Measurements from ENCODE around the gene OR1F1.
A peak's percentile ranks its signal among the peaks of the same experiment; 100 is the strongest.

The OR1F1 gene

DNA sequence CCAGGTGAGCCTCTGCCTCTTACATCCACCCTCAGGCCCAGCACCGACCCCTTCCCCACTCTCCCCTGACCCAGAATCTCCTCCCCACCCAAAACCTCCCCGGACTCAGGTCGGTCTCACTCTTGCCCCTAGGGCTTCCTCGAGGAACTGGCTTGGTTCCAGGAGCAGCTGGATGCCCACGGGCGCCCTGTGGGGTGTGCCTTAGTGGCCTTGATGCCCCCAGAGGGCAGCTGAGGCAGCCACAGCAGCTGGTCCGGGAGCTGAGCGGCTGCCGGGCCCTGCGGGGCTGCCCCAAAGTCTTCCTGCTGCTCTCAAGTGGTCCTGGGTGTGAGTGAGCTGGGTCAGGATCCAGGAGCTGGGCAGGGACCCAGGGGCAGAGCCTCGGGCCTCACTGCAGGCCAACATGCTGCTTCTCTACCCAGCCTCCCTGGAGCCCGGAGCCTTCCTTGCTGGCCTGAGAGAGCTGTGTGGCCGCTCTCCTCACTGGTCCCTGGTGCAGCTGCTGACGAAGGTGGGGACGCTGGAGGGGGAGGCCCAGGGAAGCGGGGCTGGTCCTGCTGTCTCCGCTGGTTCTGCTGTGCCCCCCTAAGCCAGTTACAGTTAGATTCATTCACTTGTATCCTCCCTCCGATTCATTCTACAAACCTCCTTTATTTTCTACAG lies 43.6 kb upstream of the OR1F1 start:
- H3K27ac ChIP-seq (ENCODE audit: poor library complexity, severe bottlenecking) = no peak overlapping the region
- H3K36me3 ChIP-seq (ENCODE audit: low read depth) = no peaks in the 10 kb centered on the region
- no peaks in the 10 kb centered on the region for H3K9me3 ChIP-seq (ENCODE audit: severe bottlenecking)
- DNase-seq (ENCODE audit: low spot score) = no peak
- ATAC-seq (ENCODE audit: low read depth) = no peak
- H3K4me3 ChIP-seq (ENCODE audit: severe bottlenecking) = no peak overlapping the region
- TF ChIP-seq, protein P1, sequence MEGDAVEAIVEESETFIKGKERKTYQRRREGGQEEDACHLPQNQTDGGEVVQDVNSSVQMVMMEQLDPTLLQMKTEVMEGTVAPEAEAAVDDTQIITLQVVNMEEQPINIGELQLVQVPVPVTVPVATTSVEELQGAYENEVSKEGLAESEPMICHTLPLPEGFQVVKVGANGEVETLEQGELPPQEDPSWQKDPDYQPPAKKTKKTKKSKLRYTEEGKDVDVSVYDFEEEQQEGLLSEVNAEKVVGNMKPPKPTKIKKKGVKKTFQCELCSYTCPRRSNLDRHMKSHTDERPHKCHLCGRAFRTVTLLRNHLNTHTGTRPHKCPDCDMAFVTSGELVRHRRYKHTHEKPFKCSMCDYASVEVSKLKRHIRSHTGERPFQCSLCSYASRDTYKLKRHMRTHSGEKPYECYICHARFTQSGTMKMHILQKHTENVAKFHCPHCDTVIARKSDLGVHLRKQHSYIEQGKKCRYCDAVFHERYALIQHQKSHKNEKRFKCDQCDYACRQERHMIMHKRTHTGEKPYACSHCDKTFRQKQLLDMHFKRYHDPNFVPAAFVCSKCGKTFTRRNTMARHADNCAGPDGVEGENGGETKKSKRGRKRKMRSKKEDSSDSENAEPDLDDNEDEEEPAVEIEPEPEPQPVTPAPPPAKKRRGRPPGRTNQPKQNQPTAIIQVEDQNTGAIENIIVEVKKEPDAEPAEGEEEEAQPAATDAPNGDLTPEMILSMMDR (IDR thresholded peaks at IDR 0.05; ENCODE audit: poor library complexity, severe bottlenecking) = no peak
- no peaks in the 10 kb centered on the region for H3K4me1 ChIP-seq (ENCODE audit: insufficient read depth, poor library complexity, severe bottlenecking)
- H3K27me3 ChIP-seq (ENCODE audit: insufficient read depth, poor library complexity, severe bottlenecking) = no peaks in the 10 kb centered on the region

DNA sequence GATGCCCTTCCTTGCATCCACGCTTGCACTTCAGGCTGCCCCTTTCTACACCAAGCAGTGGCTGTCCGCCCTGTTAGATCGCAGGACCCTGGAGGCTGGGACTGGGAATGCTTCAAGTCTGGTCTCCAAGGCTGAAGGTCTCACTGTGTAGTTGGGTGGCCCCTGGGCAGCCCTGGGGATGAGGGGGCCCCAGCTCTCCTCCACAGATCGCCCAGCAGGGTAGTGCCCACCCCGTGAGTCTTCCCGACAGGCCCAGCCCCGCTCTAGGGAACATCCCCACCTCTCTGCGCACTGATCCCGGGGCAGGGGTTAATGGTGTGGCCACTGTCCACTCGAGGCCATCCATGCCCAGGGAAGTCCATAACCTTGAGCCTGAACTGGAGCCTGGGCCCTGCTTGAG lies 42.9 kb upstream of the OR1F1 start:
- no peaks in the 10 kb centered on the region for H3K9me3 ChIP-seq (ENCODE audit: severe bottlenecking)

DNA sequence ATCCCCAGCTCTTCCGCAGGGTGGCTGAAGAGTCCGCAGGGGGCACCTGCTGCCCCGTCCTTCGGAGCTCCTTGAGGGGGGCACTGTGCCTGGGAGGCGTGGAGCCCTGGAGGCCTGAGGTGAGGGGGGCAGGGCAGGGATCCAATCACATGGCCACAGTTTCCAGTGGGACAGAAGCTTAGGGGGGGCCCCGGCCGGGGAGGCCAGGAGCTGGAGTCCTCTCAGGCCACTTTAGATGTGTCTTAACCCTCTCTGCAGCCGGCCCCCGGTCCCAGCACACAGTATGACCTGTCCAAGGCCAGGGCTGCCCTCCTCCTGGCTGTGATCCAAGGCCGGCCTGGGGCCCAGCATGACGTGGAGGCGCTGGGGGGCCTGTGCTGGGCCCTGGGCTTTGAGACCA lies 42.3 kb upstream of the OR1F1 start:
- no peak for ATAC-seq (ENCODE audit: low read depth)
- H3K27ac ChIP-seq (ENCODE audit: poor library complexity, severe bottlenecking) = no peak overlapping the region
- DNase-seq (ENCODE audit: low spot score) = no peak
- H3K9me3 ChIP-seq (ENCODE audit: severe bottlenecking) = no peaks in the 10 kb centered on the region
- no peaks in the 10 kb centered on the region for H3K4me1 ChIP-seq (ENCODE audit: insufficient read depth, poor library complexity, severe bottlenecking)
- TF ChIP-seq, protein P1 (IDR thresholded peaks at IDR 0.05; ENCODE audit: poor library complexity, severe bottlenecking) = no peak
- H3K36me3 ChIP-seq (ENCODE audit: low read depth) = no peaks in the 10 kb centered on the region
- H3K4me3 ChIP-seq (ENCODE audit: severe bottlenecking) = no peak overlapping the region
- H3K27me3 ChIP-seq (ENCODE audit: insufficient read depth, poor library complexity, severe bottlenecking) = no peaks in the 10 kb centered on the region

More for the DNA sequence above, 42.9 kb upstream of the OR1F1 start:
- Histone ChIP-seq H3K4me3 (ENCODE audit: severe bottlenecking) (no peak overlapping the region), H3K36me3 (ENCODE audit: low read depth) (no peaks in the 10 kb centered on the region), H3K4me1 (ENCODE audit: insufficient read depth, poor library complexity, severe bottlenecking) (no peaks in the 10 kb centered on the region), H3K27ac (ENCODE audit: poor library complexity, severe bottlenecking) (no peak overlapping the region), H3K27me3 (ENCODE audit: insufficient read depth, poor library complexity, severe bottlenecking) (no peaks in the 10 kb centered on the region)
- DNase-seq (ENCODE audit: low spot score) = no peak
- 0 out of 3 replicates have a peak, but pooled peaks have one; percentile 4 for ATAC-seq (ENCODE audit: low read depth)
- TF ChIP-seq, protein P1 (IDR thresholded peaks at IDR 0.05; ENCODE audit: poor library complexity, severe bottlenecking) = no peak

DNA sequence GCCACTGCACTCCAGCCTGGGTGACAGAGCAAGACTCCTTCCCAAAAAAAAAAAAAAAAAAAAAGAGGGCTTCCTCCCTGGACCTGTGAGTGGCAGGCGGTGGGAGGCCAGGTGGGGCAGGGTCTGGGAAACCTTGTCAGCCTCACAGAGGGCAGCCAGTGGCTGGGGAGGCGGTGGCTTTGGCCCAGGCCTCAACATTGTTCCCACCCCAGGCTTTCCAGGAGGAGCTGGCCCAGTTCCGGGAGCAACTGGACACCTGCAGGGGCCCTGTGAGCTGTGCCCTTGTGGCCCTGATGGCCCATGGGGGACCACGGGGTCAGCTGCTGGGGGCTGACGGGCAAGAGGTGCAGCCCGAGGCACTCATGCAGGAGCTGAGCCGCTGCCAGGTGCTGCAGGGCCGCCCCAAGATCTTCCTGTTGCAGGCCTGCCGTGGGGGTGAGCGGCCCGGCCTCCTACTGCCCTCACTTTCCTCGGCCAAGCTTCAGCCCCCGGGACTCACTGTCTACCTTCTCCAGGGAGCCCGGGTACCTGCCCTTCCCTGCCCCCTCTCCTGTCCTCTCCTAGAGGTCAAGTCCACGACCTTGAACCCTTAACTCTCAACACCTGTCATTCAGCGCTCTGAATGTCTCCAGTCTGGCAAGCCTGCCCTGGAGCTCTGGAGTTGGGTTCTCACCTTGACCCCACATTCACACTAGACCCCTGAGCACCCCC lies 40.8 kb upstream of the OR1F1 start:
- ATAC-seq (ENCODE audit: low read depth) = no peak
- TF ChIP-seq, protein P1 (IDR thresholded peaks at IDR 0.05; ENCODE audit: poor library complexity, severe bottlenecking) = no peak
- Histone ChIP-seq H3K27ac (ENCODE audit: poor library complexity, severe bottlenecking) (no peak overlapping the region), H3K4me3 (ENCODE audit: severe bottlenecking) (no peak overlapping the region), H3K9me3 (ENCODE audit: severe bottlenecking) (no peaks in the 10 kb centered on the region), H3K4me1 (ENCODE audit: insufficient read depth, poor library complexity, severe bottlenecking) (no peaks in the 10 kb centered on the region), H3K27me3 (ENCODE audit: insufficient read depth, poor library complexity, severe bottlenecking) (no peaks in the 10 kb centered on the region), H3K36me3 (ENCODE audit: low read depth) (no peaks in the 10 kb centered on the region)
- no peak for DNase-seq (ENCODE audit: low spot score)

DNA sequence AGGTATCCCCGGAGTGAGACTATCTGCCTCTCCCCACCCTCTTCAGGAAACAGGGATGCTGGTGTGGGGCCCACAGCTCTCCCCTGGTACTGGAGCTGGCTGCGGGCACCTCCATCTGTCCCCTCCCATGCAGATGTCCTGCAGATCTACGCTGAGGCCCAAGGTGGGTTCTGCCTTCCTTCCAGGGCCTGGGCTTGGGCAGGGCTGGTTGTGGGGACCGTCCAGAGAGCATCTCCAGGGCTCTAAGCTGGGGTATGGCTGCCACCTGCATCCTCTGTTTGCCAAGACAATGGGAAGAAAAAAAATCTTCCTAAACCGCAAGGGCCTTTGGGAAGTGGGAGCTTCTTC lies 40.3 kb upstream of the OR1F1 start:
- no peaks in the 10 kb centered on the region for H3K27me3 ChIP-seq (ENCODE audit: insufficient read depth, poor library complexity, severe bottlenecking)
- DNase-seq (ENCODE audit: low spot score) (no peak), ATAC-seq (ENCODE audit: low read depth) (no peak)
- TF ChIP-seq, protein P1 (IDR thresholded peaks at IDR 0.05; ENCODE audit: poor library complexity, severe bottlenecking) = no peak
- no peaks in the 10 kb centered on the region for H3K4me1 ChIP-seq (ENCODE audit: insufficient read depth, poor library complexity, severe bottlenecking)
- H3K9me3 ChIP-seq (ENCODE audit: severe bottlenecking) = no peaks in the 10 kb centered on the region
- no peaks in the 10 kb centered on the region for H3K36me3 ChIP-seq (ENCODE audit: low read depth)
- no peak overlapping the region for H3K4me3 ChIP-seq (ENCODE audit: severe bottlenecking)
- H3K27ac ChIP-seq (ENCODE audit: poor library complexity, severe bottlenecking) = no peak overlapping the region
